Stimulated activated naive B cell treated with anti-CD40 and anti-IgM and Interleukin-4, amounts not matched to agents 10 μg/mL and 1 μg/mL and 100 μg/mL, for 72 hours (primary cell): ENCODE measurements around the gene CELF2.

Experiments
- ATAC-seq, 2 donors: fragments of 150-1000 bp; cut with Tn5 transposase; replicated peaks; 2 replicates each; pipeline ENCODE4 v1.10.0; 2021; ENCODE audit warnings: moderate library complexity in 1 of 2
- DNase-seq: peaks from one replicate; pipeline ENCODE4 v3.0.0; 2021
- H3K27ac Mint-ChIP-seq: one replicate; pipeline ENCODE4 v1.8.0; 2022; ENCODE audit warnings: mild to moderate bottlenecking, mixed read lengths
- H3K27me3 Mint-ChIP-seq, 2 donors: one replicate each; pipeline ENCODE4 v1.8.0; 2022; ENCODE audit warnings: mixed read lengths in 2 of 2
- H3K36me3 Mint-ChIP-seq, 2 donors: one replicate each; pipeline ENCODE4 v1.8.0; 2022; ENCODE audit warnings: mixed read lengths in 2 of 2, mild to moderate bottlenecking in 1 of 2
- H3K4me1 Mint-ChIP-seq, 2 donors: one replicate each; pipeline ENCODE4 v1.8.0; 2022; ENCODE audit warnings: mixed read lengths in 2 of 2, mild to moderate bottlenecking in 1 of 2
- H3K4me3 Mint-ChIP-seq, 2 donors: one replicate each; pipeline ENCODE4 v1.8.0; 2022; ENCODE audit warnings: mild to moderate bottlenecking in 2 of 2, mixed read lengths in 2 of 2, moderate library complexity in 1 of 2
- H3K9me3 Mint-ChIP-seq, 2 donors: one replicate each; pipeline ENCODE4 v1.8.0; 2022; ENCODE audit warnings: mixed read lengths in 2 of 2, mild to moderate bottlenecking in 1 of 2

The CELF2 gene

GRCh38 chr10:11210211-11210922, 192.7 kb downstream of the CELF2 start:
- DNase-seq (no peak), ATAC-seq (no peak)
- no peaks in the 10 kb centered on the region for H3K27me3 Mint-ChIP-seq
- H3K4me1 Mint-ChIP-seq, result peaks cover 82 to 100% of the 10 kb centered on the region in 2 donors
- H3K27ac Mint-ChIP-seq, result peak overlapping the region; percentile 94
- H3K4me3 Mint-ChIP-seq, result peak overlapping the region; percentile 80 to 84
- peaks cover 75 to 95% of the 10 kb centered on the region in 2 donors for H3K36me3 Mint-ChIP-seq
- no peaks in the 10 kb centered on the region for H3K9me3 Mint-ChIP-seq

DNA sequence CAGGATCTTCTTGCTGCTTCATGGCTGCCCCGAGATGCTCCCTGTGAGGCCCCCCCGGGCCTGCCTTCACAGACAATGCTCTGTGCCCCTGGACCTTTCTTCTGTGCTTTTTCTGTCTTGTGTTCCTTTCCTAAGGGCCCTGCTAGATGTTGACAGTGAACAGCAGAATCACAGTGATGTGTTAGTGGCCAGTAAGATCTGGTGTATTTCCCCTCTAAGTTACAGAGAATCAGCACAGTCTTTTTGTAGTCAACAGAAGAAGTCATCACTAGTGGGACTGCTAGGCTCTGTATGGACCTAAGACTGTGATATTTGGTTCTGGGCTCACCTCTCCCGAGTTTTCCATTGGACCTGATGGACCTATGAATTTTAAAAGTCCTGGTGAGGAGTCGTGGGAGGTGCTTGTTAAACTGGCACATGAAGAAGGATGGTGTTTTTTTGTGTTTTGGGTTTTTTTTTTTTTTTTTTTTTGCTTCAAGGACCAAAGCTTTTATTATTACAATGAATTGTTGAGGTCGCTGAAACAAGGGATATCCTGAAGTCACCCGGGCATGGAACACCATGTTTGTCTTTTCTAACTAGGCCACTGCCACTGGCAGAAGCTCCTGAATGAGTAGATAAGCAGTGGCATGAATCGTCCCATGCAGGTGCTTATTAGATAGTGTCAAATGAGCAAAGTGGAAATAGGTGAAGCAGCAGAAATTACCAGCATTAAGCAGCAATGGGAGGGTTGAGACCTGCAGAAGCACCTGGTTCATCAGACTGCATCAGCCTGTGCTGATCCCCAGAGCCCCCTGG, 194.8 kb downstream of the CELF2 start:
- Mint-ChIP-seq H3K4me3 (peak overlapping the region; percentile 80 to 84), H3K27me3 (no peaks in the 10 kb centered on the region), H3K4me1 (peaks cover 74 to 99% of the 10 kb centered on the region in 2 donors), H3K27ac (peak overlapping the region; percentile 94), H3K36me3 (peaks cover 72 to 92% of the 10 kb centered on the region in 2 donors), H3K9me3 (no peaks in the 10 kb centered on the region)
- ATAC-seq, result peak; percentile 65 to 70
- DNase-seq, result no peak

GRCh38 chr10:11213137-11213536, 195.5 kb downstream of the CELF2 start:
- Mint-ChIP-seq H3K4me1 (peaks cover 72 to 99% of the 10 kb centered on the region in 2 donors), H3K9me3 (no peaks in the 10 kb centered on the region), H3K36me3 (peaks cover 72 to 91% of the 10 kb centered on the region in 2 donors), H3K27me3 (no peaks in the 10 kb centered on the region), H3K27ac (peak overlapping the region; percentile 94), H3K4me3 (peak overlapping the region; percentile 80 to 84)
- peak in 1 of 2 donors; percentile 1 for ATAC-seq
- no peak for DNase-seq

DNA sequence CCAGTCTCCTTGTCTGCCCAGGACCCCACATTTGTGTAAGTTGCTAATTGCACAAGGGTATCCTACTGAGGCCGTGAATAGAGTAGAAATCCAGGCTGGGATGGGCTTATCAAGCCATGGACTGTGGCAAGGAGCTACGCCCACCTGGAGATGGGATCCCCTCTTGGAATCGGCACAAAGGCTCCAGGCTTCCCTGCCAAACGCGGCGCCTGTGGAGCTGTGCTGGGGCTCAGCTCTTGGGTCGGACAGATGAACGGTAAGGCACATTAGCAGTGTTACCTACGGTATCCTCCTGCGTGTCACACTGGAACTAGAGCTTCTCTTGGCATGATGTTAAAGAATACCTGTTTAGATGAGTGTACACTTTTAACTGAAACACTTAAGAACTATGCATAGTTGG, 196.7 kb downstream of the CELF2 start:
- Mint-ChIP-seq H3K4me3 (no peak overlapping the region), H3K4me1 (peaks cover 67 to 91% of the 10 kb centered on the region in 2 donors), H3K27ac (peak overlapping the region; percentile 82), H3K36me3 (peaks cover 67 to 86% of the 10 kb centered on the region in 2 donors), H3K9me3 (no peaks in the 10 kb centered on the region), H3K27me3 (no peaks in the 10 kb centered on the region)
- no peak for DNase-seq
- no peak for ATAC-seq

DNA sequence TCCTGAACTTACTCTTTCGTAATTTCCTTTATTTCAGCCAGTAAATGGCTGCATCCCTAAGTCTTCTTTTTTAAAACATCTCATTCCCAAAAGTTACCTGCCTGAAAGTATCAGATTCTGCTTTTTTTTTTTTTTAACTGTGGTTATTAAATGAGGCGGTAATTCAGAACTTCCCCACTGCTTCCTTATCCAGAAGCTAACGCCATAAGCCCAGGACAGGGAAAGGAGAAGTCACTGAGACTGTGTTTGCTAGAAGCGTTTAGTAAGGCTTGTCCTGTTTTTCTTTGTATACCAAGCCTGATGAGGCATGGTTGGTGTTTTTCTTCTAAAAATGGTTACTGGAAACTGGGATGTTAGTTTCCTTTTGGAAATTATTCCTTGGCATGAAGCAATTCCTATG, 197.8 kb downstream of the CELF2 start:
- no peak overlapping the region for H3K4me3 Mint-ChIP-seq
- H3K27ac Mint-ChIP-seq, result peak overlapping the region; percentile 76
- no peak for ATAC-seq

DNA sequence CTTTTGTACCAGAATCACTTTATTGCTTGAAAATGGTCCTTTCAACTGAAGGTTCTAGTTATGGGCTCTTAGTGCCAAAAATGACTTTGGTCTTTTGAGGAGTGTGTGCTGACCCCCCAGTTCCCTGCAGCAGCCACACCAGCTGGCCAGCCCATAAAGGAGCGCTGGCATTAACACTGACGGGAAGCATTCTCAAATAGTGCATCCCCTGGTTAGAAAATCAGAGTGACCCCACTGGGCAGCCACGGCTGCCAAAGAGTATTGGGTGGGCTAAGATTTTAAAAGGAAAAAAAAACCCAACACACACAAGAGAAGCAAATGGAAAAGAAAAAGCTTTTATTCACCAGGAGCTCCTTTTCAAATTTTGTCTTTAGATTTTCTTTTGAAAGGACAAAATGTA, 199.8 kb downstream of the CELF2 start:
- no peak for ATAC-seq
- Mint-ChIP-seq H3K36me3 (peaks cover 63 to 76% of the 10 kb centered on the region in 2 donors), H3K9me3 (peaks cover 0 to 1% of the 10 kb centered on the region in 2 donors), H3K27ac (peak overlapping the region; percentile 37), H3K4me1 (peaks cover 56 to 75% of the 10 kb centered on the region in 2 donors), H3K27me3 (no peaks in the 10 kb centered on the region), H3K4me3 (no peak overlapping the region)
- no peak for DNase-seq

More for the DNA sequence above, 197.8 kb downstream of the CELF2 start:
- DNase-seq, result no peak
- Mint-ChIP-seq H3K27me3 (no peaks in the 10 kb centered on the region), H3K36me3 (peaks cover 68 to 85% of the 10 kb centered on the region in 2 donors), H3K9me3 (peaks cover 0 to under 1% of the 10 kb centered on the region in 2 donors), H3K4me1 (peaks cover 65 to 84% of the 10 kb centered on the region in 2 donors)

DNA sequence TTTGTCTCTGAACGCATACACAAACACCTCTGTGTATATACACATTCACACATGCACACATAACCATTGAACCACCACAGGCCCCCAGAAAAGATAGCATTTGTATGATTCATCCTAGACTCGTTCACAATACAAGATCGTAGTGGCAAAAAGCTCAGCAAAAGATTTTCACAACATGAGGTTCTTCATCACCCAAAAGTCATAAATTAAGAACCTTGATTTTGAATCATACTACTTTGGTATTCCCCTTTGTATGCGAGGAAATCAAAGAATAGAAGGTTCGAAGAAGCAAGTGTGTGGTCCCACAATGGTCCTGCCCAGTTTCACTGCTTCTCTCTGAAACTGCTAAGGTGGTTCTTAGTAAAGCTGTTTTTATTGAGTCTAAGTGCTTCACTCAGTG, 200.7 kb downstream of the CELF2 start:
- Mint-ChIP-seq H3K27me3 (no peaks in the 10 kb centered on the region), H3K4me1 (peaks cover 52 to 72% of the 10 kb centered on the region in 2 donors), H3K36me3 (peaks cover 65 to 74% of the 10 kb centered on the region in 2 donors), H3K27ac (peak overlapping the region; percentile 28), H3K4me3 (peak overlapping the region in 1 of 2 donors; percentile 1), H3K9me3 (peaks cover 0 to 1% of the 10 kb centered on the region in 2 donors)
- peak; percentile 41 to 59 for ATAC-seq
- no peak for DNase-seq

GRCh38 chr10:11219431-11219830, 201.8 kb downstream of the CELF2 start:
- Mint-ChIP-seq H3K4me1 (peaks cover 55 to 71% of the 10 kb centered on the region in 2 donors), H3K9me3 (peaks cover 0 to 1% of the 10 kb centered on the region in 2 donors), H3K27me3 (no peaks in the 10 kb centered on the region), H3K27ac (peak overlapping the region; percentile 47), H3K36me3 (peaks cover 69 to 74% of the 10 kb centered on the region in 2 donors), H3K4me3 (no peak overlapping the region)
- DNase-seq (no peak), ATAC-seq (no peak)

DNA sequence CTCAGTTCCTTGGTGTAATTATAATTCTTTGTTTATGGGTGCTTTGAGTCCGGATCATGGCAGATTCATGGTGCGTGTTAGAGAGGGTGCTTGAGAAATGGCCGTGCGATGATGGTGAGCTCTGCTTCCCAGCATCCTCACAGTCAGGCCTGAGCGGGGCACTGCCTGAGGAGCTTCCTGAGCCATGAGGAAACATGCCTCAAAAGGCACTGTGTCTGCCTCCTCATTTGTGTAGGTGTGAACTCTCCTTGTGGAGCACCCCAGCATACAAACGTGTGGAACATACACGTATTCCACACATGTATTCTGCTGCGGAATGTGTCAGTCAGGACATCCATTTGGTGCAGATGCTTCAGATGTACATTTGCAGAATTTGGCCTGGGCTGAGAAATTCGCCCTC, 205.4 kb downstream of the CELF2 start:
- ATAC-seq (no peak), DNase-seq (no peak)
- Mint-ChIP-seq H3K9me3 (peaks cover 0 to 1% of the 10 kb centered on the region in 2 donors), H3K4me1 (peaks cover 64 to 72% of the 10 kb centered on the region in 2 donors), H3K27ac (peak overlapping the region; percentile 25), H3K4me3 (no peak overlapping the region), H3K36me3 (peaks cover 63 to 72% of the 10 kb centered on the region in 2 donors), H3K27me3 (no peaks in the 10 kb centered on the region)

DNA sequence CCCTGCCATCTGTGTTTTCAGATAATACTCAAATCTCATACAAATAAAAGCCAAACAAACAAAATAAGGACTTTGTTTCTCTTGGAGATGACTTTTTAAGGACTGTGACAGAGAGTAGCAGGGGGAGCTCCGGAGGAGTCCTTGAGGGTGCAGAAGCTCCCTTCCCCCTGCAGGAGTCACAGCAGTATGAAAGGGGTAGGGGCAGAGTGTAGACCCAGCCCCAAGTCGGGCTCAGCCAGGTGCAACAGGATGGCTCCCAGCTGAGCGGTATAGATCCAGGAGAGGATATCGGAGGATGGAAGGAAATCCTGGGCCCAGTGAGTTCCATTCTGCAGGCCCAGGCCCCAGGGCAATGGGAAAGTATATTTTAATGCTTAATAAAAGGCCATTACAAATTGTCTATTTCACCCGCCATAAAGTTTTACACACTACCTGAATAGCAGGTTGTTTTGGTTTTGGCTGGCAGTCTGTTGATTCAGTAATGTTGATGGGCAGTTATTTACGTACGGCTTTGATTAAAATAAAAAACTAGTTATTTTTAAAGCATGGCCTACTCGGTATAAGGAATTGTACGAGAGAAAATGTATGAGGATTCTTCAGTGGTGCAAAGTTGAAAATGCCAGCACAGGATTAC, 206.0 kb downstream of the CELF2 start:
- H3K4me3 Mint-ChIP-seq, result no peak overlapping the region
- no peak for ATAC-seq
- no peaks in the 10 kb centered on the region for H3K27me3 Mint-ChIP-seq
- peaks cover 61 to 71% of the 10 kb centered on the region in 2 donors for H3K36me3 Mint-ChIP-seq
- peaks cover 0 to 1% of the 10 kb centered on the region in 2 donors for H3K9me3 Mint-ChIP-seq
- peaks cover 63 to 71% of the 10 kb centered on the region in 2 donors for H3K4me1 Mint-ChIP-seq
- no peak for DNase-seq
- H3K27ac Mint-ChIP-seq, result peak overlapping the region; percentile 98

DNA sequence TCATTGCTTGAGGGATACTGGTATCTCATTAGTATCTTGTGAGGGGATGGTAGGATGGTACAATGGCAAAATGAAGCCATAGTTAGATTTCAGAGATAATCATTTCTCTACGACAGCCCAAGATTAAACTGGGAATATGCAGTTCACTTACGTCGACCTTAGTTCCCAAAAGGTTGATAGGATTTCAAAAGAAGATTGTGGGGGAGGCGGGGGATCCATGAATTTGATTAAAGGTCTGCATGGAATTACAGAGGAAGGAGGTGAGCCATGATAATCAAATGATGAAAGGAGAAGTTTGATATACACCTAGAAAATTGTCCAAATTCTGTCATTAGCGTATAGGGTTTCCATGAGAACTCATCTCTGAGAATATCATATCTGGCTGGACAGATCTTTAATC, 206.6 kb downstream of the CELF2 start:
- Mint-ChIP-seq H3K27ac (peak overlapping the region; percentile 98), H3K9me3 (peaks cover 0 to 1% of the 10 kb centered on the region in 2 donors), H3K36me3 (peaks cover 65 to 76% of the 10 kb centered on the region in 2 donors), H3K4me3 (peak overlapping the region in 1 of 2 donors; percentile 36), H3K4me1 (peaks cover 63 to 78% of the 10 kb centered on the region in 2 donors), H3K27me3 (no peaks in the 10 kb centered on the region)
- ATAC-seq, result no peak
- no peak for DNase-seq

DNA sequence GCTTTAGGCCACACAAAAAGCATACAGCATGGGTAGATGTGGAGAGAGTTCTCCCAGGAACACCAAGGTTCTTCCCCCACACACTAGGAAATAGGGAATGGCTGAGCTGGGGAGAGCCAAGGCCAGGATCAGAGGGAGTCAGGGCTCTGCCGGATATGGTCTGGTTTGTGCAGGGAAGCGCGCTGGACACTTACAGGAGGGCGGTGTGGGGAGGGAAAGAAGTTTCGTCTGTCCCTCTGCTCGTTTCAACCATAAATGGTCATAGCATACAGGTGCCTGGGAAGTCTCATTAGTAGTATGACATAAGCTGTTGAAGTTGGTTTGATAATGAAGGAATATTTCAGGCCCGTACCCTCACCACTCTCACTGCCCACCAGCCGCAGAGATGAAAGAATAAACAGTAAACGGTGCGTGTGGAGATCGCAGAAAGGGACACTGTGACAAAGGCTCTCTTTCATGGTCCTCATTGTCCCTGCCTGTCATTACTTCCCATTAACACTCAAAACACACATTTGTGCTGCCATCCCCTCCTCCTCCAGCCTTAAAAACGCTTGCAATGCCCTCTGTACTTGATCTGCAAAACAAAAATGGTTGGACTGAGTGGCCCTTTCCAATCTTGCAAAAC, 207.2 kb downstream of the CELF2 start:
- Mint-ChIP-seq H3K9me3 (peaks cover 0 to 1% of the 10 kb centered on the region in 2 donors), H3K27ac (peak overlapping the region; percentile 98), H3K27me3 (no peaks in the 10 kb centered on the region), H3K4me3 (peak overlapping the region; percentile 36 to 39), H3K36me3 (peaks cover 62 to 79% of the 10 kb centered on the region in 2 donors), H3K4me1 (peaks cover 64 to 84% of the 10 kb centered on the region in 2 donors)
- DNase-seq (no peak), ATAC-seq (no peak)

- no peaks in the 10 kb centered on the region for H3K9me3 Mint-ChIP-seq
- H3K36me3 Mint-ChIP-seq, result peaks cover 64 to 81% of the 10 kb centered on the region in 2 donors
- DNase-seq (no peak), ATAC-seq (peak; percentile 34 to 37)
- H3K27ac Mint-ChIP-seq, result peak overlapping the region; percentile 98
- H3K4me3 Mint-ChIP-seq, result peak overlapping the region; percentile 52 to 74
- H3K27me3 Mint-ChIP-seq, result no peaks in the 10 kb centered on the region
- H3K4me1 Mint-ChIP-seq, result peaks cover 67 to 87% of the 10 kb centered on the region in 2 donors
Measured at GRCh38 chr10:11225935-11226334, 208.3 kb downstream of the CELF2 start.

- DNase-seq (peak; percentile 78), ATAC-seq (peak; percentile 86 to 88)
- Mint-ChIP-seq H3K27me3 (no peaks in the 10 kb centered on the region), H3K4me1 (peaks cover 69 to 89% of the 10 kb centered on the region in 2 donors), H3K4me3 (peak overlapping the region; percentile 74 to 76), H3K36me3 (peaks cover 63 to 83% of the 10 kb centered on the region in 2 donors), H3K9me3 (no peaks in the 10 kb centered on the region), H3K27ac (peak overlapping the region; percentile 98)
Measured at GRCh38 chr10:11227103-11227502, 209.4 kb downstream of the CELF2 start.
